Loucy (cell line): Measurements from ENCODE around the gene NKX2-4.

Experiments used
- EZH2phosphoT487 ChIP-seq: fragments of 200-600 bp; IDR thresholded peaks from 2 replicates; pipeline ENCODE4 v1.6.1; 2018; ENCODE audit warnings: antibody characterized with exemption, mild to moderate bottlenecking, moderate library complexity, borderline replicate concordance
- TF ChIP-seq, protein P1 (sequence below): fragments of 200-600 bp; sonication (generic); conservative IDR thresholded peaks from 2 replicates; pipeline ENCODE4 v1.5.1; 2014; ENCODE audit warnings: mild to moderate bottlenecking, antibody characterized with exemption, low read length

DNA sequence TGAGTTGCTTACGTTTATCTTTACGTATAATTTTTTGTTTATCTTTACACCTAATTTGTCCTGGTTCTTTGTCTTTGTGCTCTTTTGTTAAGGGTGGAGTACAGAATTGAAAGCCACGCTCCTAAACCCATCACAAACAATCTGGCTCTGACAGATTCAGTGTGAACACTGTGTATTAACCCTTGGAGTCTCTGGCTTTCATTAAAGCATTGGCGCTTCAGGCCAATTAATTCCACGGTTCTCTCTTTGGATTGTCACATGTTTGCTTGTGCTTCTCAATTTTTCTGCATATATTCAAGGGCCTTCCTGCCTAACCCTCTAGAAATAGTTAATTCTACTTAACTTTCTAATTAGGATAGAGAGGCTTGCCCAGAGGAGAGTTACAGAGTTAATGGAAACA, 38.6 kb downstream of the NKX2-4 start:
- TF ChIP-seq EZH2phosphoT487: no peak
- TF ChIP-seq, protein P1, sequence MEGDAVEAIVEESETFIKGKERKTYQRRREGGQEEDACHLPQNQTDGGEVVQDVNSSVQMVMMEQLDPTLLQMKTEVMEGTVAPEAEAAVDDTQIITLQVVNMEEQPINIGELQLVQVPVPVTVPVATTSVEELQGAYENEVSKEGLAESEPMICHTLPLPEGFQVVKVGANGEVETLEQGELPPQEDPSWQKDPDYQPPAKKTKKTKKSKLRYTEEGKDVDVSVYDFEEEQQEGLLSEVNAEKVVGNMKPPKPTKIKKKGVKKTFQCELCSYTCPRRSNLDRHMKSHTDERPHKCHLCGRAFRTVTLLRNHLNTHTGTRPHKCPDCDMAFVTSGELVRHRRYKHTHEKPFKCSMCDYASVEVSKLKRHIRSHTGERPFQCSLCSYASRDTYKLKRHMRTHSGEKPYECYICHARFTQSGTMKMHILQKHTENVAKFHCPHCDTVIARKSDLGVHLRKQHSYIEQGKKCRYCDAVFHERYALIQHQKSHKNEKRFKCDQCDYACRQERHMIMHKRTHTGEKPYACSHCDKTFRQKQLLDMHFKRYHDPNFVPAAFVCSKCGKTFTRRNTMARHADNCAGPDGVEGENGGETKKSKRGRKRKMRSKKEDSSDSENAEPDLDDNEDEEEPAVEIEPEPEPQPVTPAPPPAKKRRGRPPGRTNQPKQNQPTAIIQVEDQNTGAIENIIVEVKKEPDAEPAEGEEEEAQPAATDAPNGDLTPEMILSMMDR: no peak
